Fibroblast of pulmonary artery (primary cell): ENCODE data around the gene HIRA.
A peak's percentile ranks its signal among the peaks of the same experiment; 100 is the strongest.

Experiments
- DNase-seq: peaks from one replicate; pipeline ENCODE4 v3.0.0-alpha.2; 2010; ENCODE audit warnings: low read depth
- H3K4me3 ChIP-seq: replicated peaks from 2 replicates; pipeline ENCODE4 v1.5.1; 2011; ENCODE audit warnings: low read depth, mild to moderate bottlenecking, control low read depth, low read length, moderate library complexity
- TF ChIP-seq, protein P1 (sequence below): IDR thresholded peaks from 2 replicates; pipeline ENCODE4 v1.5.1; 2011; ENCODE audit warnings: mild to moderate bottlenecking, control low read depth, low read length, inconsistent platforms; ENCODE audit errors: missing control alignments

The HIRA gene

GRCh38 chr22:19291580-19292457 lies 139.7 kb downstream of the HIRA start, which contains the start of gene CLTCL1:
Gene CLTCL1, minus strand, starts transcription at chr22:19291719. Its CDS starts 78 bp downstream, at chr22:19291641.
- H3K4me3 ChIP-seq = peak within 1 kb of the TSS; percentile 77
- DNase-seq = peak; percentile 82
- TF ChIP-seq, protein P1, sequence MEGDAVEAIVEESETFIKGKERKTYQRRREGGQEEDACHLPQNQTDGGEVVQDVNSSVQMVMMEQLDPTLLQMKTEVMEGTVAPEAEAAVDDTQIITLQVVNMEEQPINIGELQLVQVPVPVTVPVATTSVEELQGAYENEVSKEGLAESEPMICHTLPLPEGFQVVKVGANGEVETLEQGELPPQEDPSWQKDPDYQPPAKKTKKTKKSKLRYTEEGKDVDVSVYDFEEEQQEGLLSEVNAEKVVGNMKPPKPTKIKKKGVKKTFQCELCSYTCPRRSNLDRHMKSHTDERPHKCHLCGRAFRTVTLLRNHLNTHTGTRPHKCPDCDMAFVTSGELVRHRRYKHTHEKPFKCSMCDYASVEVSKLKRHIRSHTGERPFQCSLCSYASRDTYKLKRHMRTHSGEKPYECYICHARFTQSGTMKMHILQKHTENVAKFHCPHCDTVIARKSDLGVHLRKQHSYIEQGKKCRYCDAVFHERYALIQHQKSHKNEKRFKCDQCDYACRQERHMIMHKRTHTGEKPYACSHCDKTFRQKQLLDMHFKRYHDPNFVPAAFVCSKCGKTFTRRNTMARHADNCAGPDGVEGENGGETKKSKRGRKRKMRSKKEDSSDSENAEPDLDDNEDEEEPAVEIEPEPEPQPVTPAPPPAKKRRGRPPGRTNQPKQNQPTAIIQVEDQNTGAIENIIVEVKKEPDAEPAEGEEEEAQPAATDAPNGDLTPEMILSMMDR = no peak

- peak overlapping the region; percentile 70 for H3K4me3 ChIP-seq
- peak; percentile 21 for DNase-seq
- TF ChIP-seq, protein P1 = no peak
These were observed 140.3 kb downstream of the HIRA start for GRCh38 chr22:19291218-19291579.

DNA sequence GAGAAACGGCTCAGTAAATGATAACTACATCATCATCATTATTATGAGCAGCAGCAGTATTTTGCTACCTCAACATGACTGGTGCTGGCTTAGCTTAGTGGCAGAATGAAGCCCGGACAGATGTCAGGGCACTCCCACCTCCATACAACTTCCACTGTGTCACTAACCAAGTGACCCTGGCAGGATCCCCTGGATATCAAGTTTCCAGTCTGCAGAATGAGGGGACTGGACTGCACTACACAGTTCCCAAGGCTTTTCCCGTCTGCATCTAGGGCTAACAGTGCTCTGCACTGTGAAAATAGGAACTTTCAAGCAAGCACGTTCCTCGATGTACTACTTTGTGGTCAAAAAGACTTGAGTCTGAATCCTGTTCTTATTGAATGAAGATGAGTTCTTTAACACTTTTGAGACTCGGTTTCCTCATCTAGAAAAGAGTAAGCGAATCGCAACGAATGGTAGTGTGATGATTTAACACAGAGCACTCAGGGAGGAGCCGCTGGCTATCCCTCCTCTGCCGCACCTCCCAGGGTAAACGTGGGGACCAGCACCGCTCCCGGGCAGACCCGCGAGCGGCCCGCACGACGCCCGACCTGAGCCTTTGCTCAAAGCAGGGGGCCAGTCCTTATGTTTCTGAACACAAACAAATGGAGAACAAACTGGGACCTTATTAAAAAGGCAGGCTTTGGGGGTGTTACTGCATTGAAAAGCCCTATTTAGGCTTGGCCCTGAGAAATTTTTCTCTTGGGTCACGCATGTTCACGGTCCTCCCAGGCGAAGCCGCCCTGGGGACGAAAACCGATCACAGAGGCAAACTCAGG lies 140.9 kb downstream of the HIRA start:
- DNase-seq = no peak
- TF ChIP-seq, protein P1 = no peak
- peak overlapping the region; percentile 70 for H3K4me3 ChIP-seq

DNA sequence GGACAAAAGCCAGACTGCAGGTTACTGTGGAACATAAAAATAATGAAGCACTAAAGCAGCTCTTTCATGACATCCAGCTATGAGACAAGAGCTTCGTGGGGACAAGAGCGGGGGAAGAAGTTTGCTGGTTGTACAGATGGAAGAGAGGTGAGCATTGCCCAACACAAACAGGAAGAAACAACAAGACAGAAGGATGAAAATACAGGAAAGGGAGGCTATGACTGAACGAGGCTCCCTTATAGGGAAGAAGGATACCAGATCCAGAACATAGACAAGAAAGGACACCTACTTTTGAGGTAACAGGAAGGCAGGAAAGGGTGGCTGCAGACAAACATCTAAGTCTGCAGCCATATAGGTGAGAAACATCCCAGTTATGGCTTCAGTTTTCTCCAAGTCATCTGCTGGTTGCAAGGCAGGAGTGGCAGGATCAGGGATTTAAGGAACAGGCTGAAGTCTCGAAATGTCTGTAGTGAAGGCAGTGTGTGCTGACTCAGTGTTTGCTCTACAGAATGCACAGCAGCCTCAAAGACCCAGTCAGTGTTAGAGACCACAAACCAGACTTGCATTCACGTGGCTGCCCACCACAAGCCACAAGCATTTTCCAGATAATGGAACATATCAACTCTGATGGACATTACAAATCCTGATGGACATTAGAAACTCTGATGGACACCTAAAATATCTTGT lies 141.9 kb downstream of the HIRA start:
- DNase-seq = peak; percentile 57
- no peak overlapping the region for H3K4me3 ChIP-seq
- TF ChIP-seq, protein P1 = no peak

DNA sequence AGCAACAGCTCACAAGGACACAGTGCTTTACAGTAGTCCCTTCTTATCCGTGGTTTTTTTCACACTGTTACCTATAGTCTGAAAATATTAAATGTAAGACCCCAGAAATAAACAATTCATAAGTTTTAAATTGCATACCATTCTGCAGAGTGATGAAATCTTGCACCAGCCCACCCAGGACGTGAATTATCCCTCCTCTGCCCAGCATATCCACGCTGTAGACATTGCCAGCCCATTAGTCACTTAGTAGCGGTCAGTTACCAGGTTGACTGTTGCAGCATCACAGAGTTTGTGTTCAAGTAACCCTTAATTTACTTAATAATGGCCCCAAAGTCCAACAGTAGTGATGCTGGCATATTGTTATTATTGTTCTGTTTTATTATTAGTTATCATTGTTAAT lies 143.6 kb downstream of the HIRA start:
- no peak overlapping the region for H3K4me3 ChIP-seq
- TF ChIP-seq, protein P1 = no peak
- peak; percentile 90 for DNase-seq

- TF ChIP-seq, protein P1 = no peak
- no peak for DNase-seq
- no peak overlapping the region for H3K4me3 ChIP-seq
These were observed 144.3 kb downstream of the HIRA start for GRCh38 chr22:19287076-19287707.
